Stomach (tissue), 9 donors: ENCODE results near the gene CPLX1. TPM values are rescaled to one million over a fixed set of nuclear protein-coding genes. Genes with fewer than 3 reads are reported as not detected.

Experiments
- DNase-seq, 2 donors: peaks; one replicate each; pipeline versions ENCODE4 v3.0.0 to v3.0.0-alpha.2; 2013 to 2019
- H3K27ac ChIP-seq, 5 donors: fragments of 200-600 bp in 4 of 5; sonication (generic) in 4 of 5; one replicate each; pipeline ENCODE4 v1.5.1; 2013 to 2019; ENCODE audit warnings: mild to moderate bottlenecking in 1 of 5, moderate library complexity in 1 of 5
- H3K27me3 ChIP-seq, 3 donors: fragments of 200-600 bp; sonication (generic); one replicate each; pipeline ENCODE4 v1.5.1; 2017 to 2019; ENCODE audit warnings: mixed run types in 1 of 3
- H3K36me3 ChIP-seq, 4 donors: fragments of 200-600 bp; sonication (generic); 1 replicate in 3 of 4; 2 replicates in 1 of 4; pipeline ENCODE4 v1.5.1; 2016 to 2019
- H3K4me1 ChIP-seq, 4 donors: fragments of 200-600 bp; sonication (generic); one replicate each; pipeline ENCODE4 v1.5.1; 2016 to 2019
- H3K4me3 ChIP-seq, 4 donors: fragments of 200-600 bp; sonication (generic) in 3 of 4; one replicate each; pipeline ENCODE4 v1.5.1; 2016 to 2019; ENCODE audit warnings: mild to moderate bottlenecking in 1 of 4
- H3K9me3 ChIP-seq, 4 donors: fragments of 200-600 bp; sonication (generic); one replicate each; pipeline ENCODE4 v1.5.1; 2016 to 2019
- EP300 ChIP-seq: sonication (generic); formaldehyde crosslinking; IDR thresholded peaks from one replicate; pipeline ENCODE4 v1.6.1; 2017; ENCODE audit warnings: antibody characterized with exemption
- POLR2A ChIP-seq, 4 donors: fragments of 450-650 bp; IDR thresholded peaks; one replicate each; pipeline ENCODE4 v1.6.1; 2016; ENCODE audit warnings: antibody characterized with exemption in 4 of 4, control low read depth in 2 of 4, mild to moderate bottlenecking in 1 of 4, moderate library complexity in 1 of 4
- POLR2AphosphoS5 ChIP-seq, 3 donors: sonication (generic); formaldehyde crosslinking; IDR thresholded peaks; one replicate each; pipeline ENCODE4 v1.6.1; 2016; ENCODE audit warnings: antibody characterized with exemption in 3 of 3
- WGBS, 5 donors: extraction: QIAGEN DNeasy Blood & Tissue Kit in 3 of 5; methylation state at CpG; one replicate each; pipeline versions ENCODE4 v1.1.5 to v1.1.7; 2013 to 2018; 5-methylcytosine and 5-hydroxymethylcytosine counted together
- intact Hi-C: fragments of 100-400 bp; cut with DNase I; formaldehyde crosslinking; loops from one replicate; pipeline ENCODE4 v1.15.1; 2023; ENCODE audit warnings: low total_unique reads
- polyA plus RNA-seq, 3 donors: library from polyadenylated mRNA; stranded (reverse); fragments of 200-250 nt; gene quantifications; one replicate each; pipeline ENCODE4 v1.2.3, GENCODE V29; 2013
- total RNA-seq, 5 donors: library from RNA; depleted of rRNA; stranded (reverse); fragments of >200 nt; gene quantifications; one replicate each; pipeline versions ENCODE4 v1.1.0 to v1.2.3, GENCODE V29; 2014 to 2016
- TF ChIP-seq, protein P1 (sequence below), 7 experiments: fragments of 450-650 bp in 4 of 7; fragments of 200-600 bp in 3 of 7; sonication (generic) in 3 of 7; IDR thresholded peaks; one replicate each; pipeline ENCODE4 v1.5.1; 2016 to 2019; ENCODE audit warnings: antibody characterized with exemption in 7 of 7, control low read depth in 2 of 7, mild to moderate bottlenecking in 1 of 7
- donor health status: healthy with polysubstance abuse.
- donor health status: Bipolar disorder and iron deficiency.
- donor health status: healthy.

CPLX1 gene
- total and polyA plus RNA-seq, 8 donors = 0.37 to 2.9 (median 1.9) TPM; not detected in 3

DNA sequence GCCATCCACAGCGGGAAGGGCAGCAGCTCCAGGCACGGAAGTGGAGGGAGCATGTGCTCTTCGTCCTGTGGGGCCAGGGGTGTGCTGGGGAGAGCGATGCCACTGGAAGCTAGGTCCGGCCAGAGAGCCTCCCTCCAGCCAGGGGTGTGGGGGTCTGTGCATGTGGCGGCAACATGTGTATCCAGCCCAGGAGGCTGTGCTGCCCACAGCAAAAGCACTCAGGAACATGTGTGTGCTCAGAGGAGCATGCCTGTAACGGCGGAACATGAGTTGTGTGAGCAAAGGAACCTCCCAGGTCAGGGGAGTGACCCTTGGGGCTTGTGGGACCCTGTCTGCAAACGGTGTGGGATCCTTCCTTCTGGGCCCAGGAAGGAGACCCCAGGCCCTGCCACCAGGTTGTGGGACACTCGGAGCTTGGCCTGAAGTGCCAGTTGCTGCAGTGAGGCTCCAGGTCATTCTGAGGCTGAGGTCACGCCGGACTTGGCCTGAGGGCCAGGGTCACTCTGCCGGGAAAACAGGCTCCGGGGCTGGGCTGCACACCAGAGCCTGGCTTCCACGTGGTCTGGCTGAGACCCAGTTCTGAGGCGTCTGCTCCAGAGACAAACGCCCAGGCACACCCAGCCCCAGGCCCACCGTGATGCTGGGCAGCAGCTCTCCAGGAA, 37.2 kb downstream of the CPLX1 start:
- H3K36me3 ChIP-seq = no peaks in the 10 kb centered on the region
- TF ChIP-seq, protein P1, sequence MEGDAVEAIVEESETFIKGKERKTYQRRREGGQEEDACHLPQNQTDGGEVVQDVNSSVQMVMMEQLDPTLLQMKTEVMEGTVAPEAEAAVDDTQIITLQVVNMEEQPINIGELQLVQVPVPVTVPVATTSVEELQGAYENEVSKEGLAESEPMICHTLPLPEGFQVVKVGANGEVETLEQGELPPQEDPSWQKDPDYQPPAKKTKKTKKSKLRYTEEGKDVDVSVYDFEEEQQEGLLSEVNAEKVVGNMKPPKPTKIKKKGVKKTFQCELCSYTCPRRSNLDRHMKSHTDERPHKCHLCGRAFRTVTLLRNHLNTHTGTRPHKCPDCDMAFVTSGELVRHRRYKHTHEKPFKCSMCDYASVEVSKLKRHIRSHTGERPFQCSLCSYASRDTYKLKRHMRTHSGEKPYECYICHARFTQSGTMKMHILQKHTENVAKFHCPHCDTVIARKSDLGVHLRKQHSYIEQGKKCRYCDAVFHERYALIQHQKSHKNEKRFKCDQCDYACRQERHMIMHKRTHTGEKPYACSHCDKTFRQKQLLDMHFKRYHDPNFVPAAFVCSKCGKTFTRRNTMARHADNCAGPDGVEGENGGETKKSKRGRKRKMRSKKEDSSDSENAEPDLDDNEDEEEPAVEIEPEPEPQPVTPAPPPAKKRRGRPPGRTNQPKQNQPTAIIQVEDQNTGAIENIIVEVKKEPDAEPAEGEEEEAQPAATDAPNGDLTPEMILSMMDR (IDR thresholded peaks at IDR 0.05) = no peak
- TF ChIP-seq POLR2AphosphoS5 (IDR thresholded peaks at IDR 0.05) (no peak), EP300 (no peak), POLR2A (IDR thresholded peaks at IDR 0.05) (no peak)
- DNase-seq = peak; percentile 41 to 44
- H3K4me1 ChIP-seq = peaks cover 25 to 61% (median 49%) of the 10 kb centered on the region in 4 donors
- H3K27ac ChIP-seq = peak overlapping the region in 1 of 5 donors; percentile 14
- no peak overlapping the region for H3K4me3 ChIP-seq
- no peaks in the 10 kb centered on the region for H3K9me3 ChIP-seq
- intact Hi-C loops = no loop called here
- WGBS, 5 donors = 51 to 71% (median 55%) methylated on average over 12 to 18 of the region's 18 CpGs
- H3K27me3 ChIP-seq = peaks cover 15 to 97% (median 55%) of the 10 kb centered on the region in 3 donors

GRCh38 chr4:788006-788635, 37.8 kb downstream of the CPLX1 start:
- TF ChIP-seq, protein P1 (IDR thresholded peaks at IDR 0.05) = no peak
- no peak for TF ChIP-seq POLR2A (IDR thresholded peaks at IDR 0.05)
- TF ChIP-seq EP300 = no peak
- no peak for TF ChIP-seq POLR2AphosphoS5 (IDR thresholded peaks at IDR 0.05)
- intact Hi-C loops = no loop called here
- Histone ChIP-seq H3K4me1 (peaks cover 25 to 62% (median 54%) of the 10 kb centered on the region in 4 donors), H3K27me3 (peaks cover 15 to 91% (median 48%) of the 10 kb centered on the region in 3 donors), H3K4me3 (no peak overlapping the region), H3K27ac (peak overlapping the region in 1 of 5 donors; percentile 46), H3K9me3 (no peaks in the 10 kb centered on the region), H3K36me3 (no peaks in the 10 kb centered on the region)
- DNase-seq = no peak
- 83 to 90% (median 87%) methylated on average over 6 to 19 of the region's 19 CpGs for WGBS, 5 donors

GRCh38 chr4:787561-787981, 38.4 kb downstream of the CPLX1 start:
- H3K27ac ChIP-seq = peak overlapping the region in 2 of 5 donors; percentile 46 to 59
- no peak for DNase-seq
- WGBS, 5 donors = 73 to 85% (median 79%) methylated on average over 16 of the region's 16 CpGs

DNA sequence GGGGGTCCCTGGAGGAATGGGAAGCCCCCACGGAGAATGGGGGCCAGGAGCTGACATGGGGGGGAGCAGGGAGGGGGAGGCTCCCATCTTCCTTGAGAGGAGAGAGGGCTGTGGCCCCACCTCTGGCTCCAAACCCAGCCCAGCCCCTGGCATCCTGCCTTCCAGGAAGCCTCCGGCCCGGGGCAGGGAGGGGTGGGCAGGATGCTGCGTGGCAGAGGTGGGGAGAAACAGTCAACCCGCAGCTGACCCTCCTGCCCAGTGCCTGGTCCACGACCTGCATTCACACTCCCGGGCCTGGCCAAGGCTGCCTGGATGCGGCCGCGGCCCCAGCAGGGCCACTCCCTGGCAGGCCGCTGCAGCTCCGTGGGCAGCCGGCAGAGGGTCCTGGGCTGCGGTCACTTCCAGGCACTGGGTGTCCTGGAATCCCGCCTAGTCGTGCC, 39.0 kb downstream of the CPLX1 start:
- H3K27ac ChIP-seq = peak overlapping the region in 4 of 5 donors; percentile 42 to 66 (median 56)
- H3K27me3 ChIP-seq = peaks cover 15 to 78% (median 36%) of the 10 kb centered on the region in 3 donors
- TF ChIP-seq POLR2AphosphoS5 (IDR thresholded peaks at IDR 0.05) = peak in 1 of 3 donors; percentile 15
- no peak for TF ChIP-seq POLR2A (IDR thresholded peaks at IDR 0.05)
- no peak for TF ChIP-seq EP300
- TF ChIP-seq, protein P1 (IDR thresholded peaks at IDR 0.05) = peak in 1 of 7 experiments; percentile 14
- no peaks in the 10 kb centered on the region for H3K36me3 ChIP-seq
- no peaks in the 10 kb centered on the region for H3K9me3 ChIP-seq
- H3K4me3 ChIP-seq = peak overlapping the region; percentile 29 to 46 (median 38)
- H3K4me1 ChIP-seq = peaks cover 22 to 60% (median 54%) of the 10 kb centered on the region in 4 donors
- intact Hi-C loops = no loop called here
- 10 to 26% (median 20%) methylated on average over 2 to 16 of the region's 16 CpGs for WGBS, 5 donors
- DNase-seq = peak in 1 of 2 donors; percentile 69

More at GRCh38 chr4:787561-787981, 38.4 kb downstream of the CPLX1 start:
- Histone ChIP-seq H3K27me3 (peaks cover 15 to 85% (median 43%) of the 10 kb centered on the region in 3 donors), H3K36me3 (no peaks in the 10 kb centered on the region), H3K9me3 (no peaks in the 10 kb centered on the region), H3K4me3 (no peak overlapping the region), H3K4me1 (peaks cover 25 to 62% (median 56%) of the 10 kb centered on the region in 4 donors)
- intact Hi-C loops = no loop called here
- no peak for TF ChIP-seq EP300
- TF ChIP-seq, protein P1 (IDR thresholded peaks at IDR 0.05) = no peak
- no peak for TF ChIP-seq POLR2AphosphoS5 (IDR thresholded peaks at IDR 0.05)
- TF ChIP-seq POLR2A (IDR thresholded peaks at IDR 0.05) = no peak
